HL-60 (cell line): Measurements from ENCODE around the gene NMNAT1.

Experiments
- CTCF ChIP-seq: IDR thresholded peaks from one replicate; pipeline ENCODE4 v1.5.1; 2011; ENCODE audit warnings: low read length, control low read depth, inconsistent platforms; ENCODE audit not compliant: insufficient read depth
- GABPA ChIP-seq: IDR thresholded peaks from 2 replicates; pipeline ENCODE4 v1.6.1; 2012; ENCODE audit warnings: low read depth

DNA sequence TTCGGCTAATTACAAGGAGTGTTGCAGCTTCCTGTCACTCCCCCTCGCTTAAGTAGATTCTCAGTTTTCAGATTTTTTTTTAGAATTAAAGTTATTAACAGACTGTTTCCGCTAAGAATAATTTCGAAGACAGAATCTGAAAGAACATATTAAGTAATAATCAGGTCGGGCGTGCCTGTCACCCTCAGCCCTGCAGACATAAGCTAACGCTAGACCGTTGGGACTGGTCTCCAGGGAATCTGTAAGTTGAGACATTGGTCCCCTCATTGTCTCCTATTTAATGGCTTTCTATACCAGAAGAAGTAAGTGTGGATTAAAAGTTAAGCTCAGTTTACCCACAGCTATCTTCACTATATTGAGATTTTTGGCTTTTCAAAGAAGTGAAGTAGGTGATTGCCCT, 14.5 kb downstream of the NMNAT1 start:
- no peak for TF ChIP-seq CTCF
- TF ChIP-seq GABPA: no peak
